ENCODE data around the gene ERC2.

The ERC2 gene

DNA sequence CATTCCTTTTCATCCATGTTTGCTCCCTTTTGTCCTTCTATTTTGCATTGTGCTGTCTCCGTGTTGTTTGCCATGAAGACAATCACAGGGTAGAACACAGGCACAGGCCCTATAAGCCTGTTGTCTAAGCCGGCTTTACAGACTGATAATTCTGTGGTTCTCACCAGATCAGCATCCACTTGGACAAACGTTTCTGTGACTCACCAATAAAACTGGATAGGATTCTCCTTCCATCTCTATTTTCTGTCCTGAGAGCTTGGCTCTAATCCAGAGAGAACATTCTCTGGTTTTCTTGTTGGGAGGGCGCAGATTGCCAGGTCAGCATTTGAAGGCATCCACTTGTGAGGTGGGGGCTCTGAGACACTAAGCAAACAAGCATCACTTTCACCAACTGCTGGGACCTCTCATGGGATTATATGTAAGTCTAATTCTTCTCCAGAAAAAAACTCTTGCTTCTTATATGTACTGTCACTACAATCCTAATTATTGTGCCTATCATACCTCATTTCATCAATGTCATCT is 101.6 kb downstream of the ERC2 start:
- peak; percentile 50 for DNase-seq (ENCODE audit: low spot score)

DNA sequence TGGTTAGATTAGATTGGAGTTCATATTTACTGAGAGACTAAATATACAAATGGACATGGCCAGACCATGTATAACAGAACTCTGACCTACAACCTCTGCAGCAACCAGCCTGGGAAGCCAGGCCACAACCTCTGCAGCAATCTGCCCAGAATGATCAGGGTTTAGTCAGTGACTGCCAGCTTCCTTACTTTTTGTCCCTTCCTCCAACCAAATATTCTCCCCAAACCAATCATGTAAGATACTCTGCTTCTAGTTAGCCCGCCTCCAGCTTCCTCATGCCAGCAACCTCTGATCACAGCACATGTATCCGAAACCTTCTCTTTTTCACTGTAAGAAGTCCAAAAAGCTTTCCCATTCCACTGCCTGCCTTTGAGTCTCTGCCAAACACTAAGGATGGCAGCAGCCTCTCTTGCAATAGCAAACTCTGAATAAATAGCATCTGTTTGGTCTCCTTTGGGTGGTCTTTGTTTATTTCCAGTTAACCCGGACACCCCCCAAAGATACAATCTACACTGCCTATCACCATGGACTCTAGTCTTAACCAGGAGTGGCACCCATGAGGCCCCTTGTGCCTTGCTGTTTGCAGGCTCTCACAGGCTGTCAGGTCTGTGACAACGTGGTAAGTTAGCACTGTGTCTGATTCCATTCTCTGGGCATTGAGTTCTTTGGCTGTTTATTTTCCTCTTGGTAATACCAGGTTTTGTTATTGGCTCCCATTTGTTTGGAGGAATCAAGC is 102.2 kb downstream of the ERC2 start:
- peak; percentile 60 for DNase-seq (ENCODE audit: low spot score)

DNA sequence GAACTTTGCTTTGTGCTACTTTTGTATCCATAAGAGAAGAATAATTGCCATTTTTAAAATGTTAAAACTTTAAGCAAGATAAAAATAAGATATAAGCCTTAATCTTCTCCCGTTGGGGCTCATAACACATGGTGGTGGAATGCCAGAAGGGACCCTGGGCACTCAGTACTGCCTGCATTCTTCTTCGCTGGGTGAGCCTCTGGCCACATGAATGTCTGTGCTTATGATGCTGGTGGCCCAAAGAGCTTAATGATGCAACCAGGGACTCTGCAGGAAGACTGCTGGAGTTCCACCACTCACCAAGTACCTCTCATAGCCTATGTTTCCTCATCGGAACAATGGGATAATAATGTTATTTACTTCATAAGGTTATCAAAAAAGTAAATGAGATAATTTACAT is 103.6 kb downstream of the ERC2 start:
- DNase-seq (ENCODE audit: low spot score), result no peak

DNA sequence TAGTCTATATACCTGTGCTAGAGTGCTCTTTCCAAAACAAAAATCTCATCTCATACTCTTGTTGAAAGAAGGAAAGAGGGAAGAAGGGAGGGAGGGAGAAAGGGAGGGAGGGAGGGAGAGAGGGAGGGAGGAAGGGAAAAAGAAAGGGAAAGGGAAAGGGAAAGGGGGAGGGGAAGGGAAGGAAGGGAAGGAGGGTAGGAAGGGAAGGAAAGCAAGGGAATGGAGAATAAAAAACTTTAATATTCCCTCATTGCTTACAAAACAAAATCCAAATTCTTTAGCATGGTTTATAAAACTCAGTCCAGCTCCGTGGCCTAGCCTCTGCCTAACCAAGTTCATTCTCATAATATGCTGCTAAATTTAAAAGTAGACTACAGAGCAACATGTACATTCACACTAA is 104.5 kb downstream of the ERC2 start:
- no peak for DNase-seq (ENCODE audit: low spot score)

DNA sequence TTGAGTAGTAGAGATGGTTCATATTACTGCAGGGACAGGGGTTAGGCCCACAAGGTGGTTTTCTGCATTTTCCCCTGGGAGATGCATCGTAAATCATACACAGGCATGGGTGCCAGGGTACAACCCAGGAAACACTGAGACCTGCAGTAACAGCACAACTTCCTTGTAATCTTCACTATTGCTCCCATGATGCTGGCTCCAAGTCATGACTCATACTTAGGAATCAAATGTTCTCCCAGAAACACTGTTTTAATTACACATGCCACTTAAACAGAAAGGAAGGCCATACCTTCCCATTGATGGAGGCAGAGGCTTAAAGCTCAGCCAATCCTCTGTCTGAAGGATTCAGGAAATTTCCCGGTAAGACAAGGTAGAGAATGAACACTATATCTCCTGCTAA is 106.5 kb downstream of the ERC2 start:
- DNase-seq (ENCODE audit: low spot score), result no peak

DNA sequence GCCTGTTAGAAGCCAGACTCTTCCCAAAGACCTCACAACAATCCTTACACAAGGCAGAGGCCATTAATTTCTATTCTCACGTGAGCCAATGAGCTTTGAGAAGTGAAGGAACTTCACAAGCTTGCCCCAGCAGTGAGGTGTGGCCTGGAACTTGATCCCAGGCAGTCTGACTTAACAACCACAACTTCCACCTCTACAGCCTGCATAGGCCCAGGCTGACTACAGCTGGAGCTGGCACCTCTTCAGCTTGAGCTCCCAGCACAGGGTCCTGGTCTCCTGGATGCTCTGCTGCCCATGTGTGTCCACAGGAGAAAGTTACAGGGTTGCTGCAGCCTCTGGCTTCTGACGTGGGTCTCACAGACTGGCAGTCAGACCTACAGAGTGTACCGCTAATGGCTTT is 111.0 kb downstream of the ERC2 start:
- DNase-seq (ENCODE audit: low spot score), result no peak

DNA sequence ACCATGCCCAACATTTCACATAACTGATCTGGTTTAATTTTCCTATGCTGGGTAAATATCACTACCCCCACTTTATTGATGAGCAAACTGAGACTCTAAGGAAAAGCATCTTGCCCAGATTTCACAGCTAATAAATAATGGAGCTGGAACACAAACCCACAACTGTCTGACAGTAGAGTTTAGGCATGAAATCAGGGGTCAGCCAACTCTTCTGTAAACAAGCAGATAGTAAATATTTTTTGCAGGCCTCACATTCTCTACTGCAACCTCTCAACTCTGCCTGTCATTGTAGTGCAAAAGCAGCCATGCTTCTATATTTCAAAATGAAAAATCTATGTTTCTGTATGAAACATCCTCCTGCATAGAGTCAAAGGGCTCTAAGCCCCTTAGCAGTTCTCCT is 111.5 kb downstream of the ERC2 start:
- no peak for DNase-seq (ENCODE audit: low spot score)

DNA sequence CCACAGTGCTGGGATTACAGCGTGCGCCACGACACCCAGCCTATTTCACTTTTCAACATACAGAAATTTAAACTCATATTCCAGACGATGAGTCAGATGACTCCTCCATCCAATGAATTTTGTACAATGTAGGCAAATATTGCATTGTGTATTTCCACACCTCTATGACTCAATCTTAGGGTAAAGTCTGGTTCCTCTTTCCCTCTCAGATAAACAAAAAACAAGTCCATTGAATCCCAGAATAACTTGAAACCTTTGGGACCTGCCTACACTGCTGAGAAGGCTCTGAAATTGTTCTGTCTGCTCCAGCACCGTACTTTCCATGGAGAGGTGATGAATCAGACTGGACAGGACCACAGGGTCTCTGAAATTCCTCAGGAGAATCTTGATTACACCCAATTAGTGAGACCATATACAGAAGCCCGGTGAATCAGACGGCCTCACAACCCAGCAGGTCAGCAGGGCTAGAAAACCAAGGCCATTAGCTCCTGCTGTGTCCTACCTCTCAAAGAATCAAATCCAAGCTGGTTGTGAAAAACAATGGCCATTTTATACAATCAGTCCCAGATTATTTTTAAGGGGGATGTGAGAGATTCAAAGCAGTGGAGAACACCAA is 112.6 kb downstream of the ERC2 start:
- no peak for DNase-seq (ENCODE audit: low spot score)

DNA sequence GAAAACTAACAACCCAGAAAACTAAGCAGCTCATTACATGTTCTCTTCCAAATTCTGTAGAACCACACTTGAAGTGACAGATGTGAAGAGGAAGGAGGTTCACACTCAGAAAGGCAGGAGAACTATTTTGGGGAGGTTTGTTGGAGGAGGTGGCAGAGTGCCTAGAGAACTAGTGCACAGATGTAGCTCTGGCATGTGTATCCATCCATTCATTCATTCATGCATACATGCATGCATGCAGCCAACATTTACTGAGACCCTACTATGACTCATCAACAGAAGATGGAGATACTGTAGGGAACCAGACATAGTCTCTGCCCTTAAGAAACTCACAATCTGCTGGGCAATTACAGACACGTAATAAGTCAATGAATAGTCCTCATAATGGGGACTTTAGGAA is 116.7 kb downstream of the ERC2 start:
- DNase-seq (ENCODE audit: low spot score), result no peak

DNA sequence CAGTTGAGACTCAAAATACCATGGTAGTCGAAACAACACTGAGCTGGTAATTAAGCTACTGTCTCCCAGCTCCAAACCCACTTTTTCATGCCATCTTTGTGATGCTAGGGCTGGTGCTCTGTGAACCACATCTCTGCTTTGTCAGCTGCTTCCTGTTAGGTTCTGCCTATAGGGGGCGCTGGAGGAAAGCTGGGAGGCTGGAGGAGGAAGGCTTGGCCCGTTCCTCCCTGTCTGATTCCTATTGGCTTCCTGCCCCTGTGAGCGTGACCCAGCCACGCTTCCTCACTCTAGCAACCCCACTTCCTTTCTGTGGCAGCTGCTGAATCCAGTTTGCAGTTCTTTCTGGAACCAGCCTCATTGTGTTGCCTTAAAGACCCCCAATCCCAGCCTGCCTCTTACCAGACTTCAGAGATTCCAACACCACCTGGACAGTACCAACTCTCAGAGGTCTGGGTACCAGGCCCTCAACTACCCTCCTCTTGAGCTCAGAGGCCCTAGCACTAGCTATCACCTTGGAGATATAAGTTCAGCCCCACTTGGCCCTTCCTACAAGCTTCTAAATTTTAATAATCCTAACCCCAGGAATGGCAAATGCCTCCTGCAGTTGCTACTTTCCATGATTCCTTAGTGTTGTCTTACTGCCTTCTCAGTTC is 120.9 kb downstream of the ERC2 start:
- DNase-seq (ENCODE audit: low spot score), result peak; percentile 22

DNA sequence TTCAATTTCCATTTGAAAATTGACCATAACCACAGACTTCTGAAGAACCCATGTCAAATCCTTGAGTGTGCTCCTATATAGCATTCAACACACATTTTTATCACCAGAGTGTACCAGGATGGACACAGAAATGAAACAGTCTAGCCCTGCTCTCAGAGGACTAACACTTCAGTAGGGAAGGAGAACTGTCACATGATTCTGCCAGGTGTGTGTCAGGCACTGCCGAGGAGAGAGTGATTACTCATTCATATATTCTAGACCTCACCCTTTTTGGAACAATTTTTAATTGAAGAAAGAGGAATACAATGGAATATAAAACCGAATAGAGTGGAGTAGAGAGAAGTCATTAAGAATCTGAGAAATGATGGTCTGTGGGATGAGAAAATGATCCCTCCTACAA is 125.8 kb downstream of the ERC2 start:
- no peak for DNase-seq (ENCODE audit: low spot score)

DNA sequence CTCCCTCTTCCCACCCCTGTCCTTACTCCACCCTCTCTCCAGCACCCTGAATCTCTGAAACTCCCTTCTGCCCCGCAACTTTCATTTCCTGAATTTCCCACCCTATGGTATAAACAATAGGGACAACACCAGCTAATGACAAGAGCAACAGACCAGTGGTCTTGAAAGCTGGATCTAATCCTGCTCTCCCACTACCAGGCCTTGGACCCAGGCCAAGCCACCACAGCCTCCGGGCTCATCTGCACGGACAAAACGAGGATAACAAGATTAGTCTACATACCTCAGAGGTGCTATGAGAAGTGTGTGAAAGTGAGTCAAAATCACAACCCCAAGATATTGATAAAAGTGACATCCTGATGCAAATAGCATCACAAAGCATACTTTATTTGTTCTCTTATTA is 128.6 kb downstream of the ERC2 start:
- no peak for DNase-seq (ENCODE audit: low spot score)

DNA sequence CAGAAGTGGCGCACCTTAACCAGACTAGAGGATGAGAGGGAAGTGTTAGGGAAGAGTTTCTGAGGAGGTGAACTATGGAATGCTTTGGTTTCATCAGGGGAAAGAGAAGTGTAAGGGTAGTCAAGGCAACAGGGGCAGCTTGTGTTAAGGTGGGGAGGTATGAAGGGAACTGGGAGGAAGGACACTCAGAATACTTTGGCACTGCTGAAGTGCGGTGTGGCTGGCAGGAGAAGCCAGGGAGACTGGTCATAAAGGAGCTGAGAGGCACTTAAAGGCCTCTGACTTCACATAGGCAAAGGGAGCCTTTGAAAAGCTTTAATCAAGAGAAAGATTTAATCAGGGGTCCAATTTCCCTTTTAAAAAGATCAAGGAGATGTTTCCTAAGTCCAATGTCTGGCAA is 129.0 kb downstream of the ERC2 start:
- DNase-seq (ENCODE audit: low spot score), result no peak

DNA sequence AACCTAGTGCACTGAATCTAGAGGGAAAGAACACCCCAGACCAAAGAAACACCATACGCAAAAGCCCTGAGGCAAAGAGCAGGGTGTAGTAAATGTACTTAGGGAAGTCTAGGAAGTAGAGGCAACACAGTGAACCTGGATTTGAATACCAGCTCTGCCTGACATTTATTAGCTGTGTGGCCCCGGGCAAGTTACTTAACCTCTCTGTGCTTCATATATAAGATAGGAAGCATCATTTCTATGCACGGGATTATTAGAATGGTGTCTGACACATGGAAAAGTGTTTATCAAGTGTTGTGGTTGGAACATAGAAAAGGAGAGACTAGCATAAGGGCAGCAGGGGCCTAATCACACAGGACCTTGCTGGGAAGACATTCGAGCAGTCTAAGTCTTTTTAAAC is 132.2 kb downstream of the ERC2 start:
- DNase-seq (ENCODE audit: low spot score), result no peak

DNA sequence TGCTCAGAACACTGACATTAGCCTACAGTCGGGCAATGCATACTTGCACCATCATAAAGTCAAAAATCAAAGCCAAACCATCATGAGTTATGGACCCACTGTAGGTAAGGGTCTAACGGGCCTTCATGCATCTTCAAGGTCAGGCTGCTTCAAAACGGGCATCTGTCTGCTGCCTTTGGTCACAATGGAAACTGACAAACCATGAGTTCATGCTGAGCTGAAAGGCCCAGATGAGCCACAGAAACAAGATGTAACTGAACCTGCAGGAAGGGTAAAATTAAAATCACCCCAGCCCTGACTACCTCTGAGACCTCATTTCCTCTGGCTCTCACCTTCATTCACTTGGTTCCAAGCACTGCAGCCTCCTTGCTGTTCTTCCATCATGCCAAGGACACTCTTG is 143.8 kb downstream of the ERC2 start:
- DNase-seq (ENCODE audit: low spot score), result no peak

DNA sequence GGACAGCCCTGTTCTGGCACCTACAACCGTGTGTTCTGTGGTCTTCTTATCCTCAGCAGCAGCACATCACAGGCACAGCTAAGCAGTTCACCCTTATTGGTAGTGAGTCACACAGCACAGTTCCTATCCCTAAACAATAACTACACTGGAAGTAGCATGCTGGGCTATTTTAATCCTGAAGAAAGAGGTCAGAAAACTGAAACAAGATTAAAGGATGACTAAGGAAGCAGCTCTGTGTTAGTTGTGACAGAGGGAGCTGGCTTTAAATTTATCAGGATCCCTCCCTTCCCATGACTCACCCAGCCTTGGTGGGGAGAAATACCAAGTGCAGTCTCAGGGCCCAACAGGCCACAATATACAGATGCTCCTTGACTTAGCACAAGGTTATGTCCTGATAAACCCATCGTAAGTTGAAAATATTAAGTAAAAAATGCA is 144.3 kb downstream of the ERC2 start:
- DNase-seq (ENCODE audit: low spot score), result no peak

DNA sequence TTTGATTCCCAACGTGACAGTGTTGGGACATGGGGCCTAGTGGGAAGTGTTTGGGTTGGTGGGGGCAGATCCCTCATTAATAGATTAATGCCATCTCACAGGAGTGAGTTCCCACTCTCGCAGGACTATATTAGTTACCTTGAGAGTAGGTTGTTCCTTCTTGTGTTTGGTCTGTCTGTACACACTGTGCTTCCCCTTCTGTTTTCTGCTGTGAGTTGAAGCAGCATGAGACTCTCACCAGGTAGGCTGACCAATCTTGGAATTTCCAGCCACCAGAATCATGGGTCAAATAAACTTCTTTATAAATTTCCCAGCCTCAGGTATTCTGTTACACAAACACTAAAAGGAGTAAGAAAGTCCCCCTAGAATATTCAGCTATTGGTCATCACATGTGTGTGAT is 145.4 kb downstream of the ERC2 start:
- no peak for DNase-seq (ENCODE audit: low spot score)

DNA sequence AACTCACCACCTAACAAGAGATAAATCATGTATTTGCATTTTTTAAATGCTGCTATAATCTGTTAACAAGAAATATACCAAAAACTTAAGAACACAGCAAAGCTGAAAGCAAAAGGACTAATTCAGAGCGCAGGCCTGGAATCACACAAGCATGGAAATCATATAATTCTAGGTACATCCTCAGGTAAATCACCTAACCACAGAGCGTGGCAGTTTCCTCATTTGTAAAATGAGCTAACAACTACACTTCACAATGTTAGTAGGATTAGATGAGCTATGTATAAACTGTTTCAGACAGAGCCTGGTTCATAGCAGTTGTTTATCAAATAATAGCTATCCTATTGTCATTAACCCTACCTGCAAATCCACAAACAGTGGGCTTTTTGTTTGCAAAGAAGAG is 146.4 kb downstream of the ERC2 start:
- DNase-seq (ENCODE audit: low spot score), result no peak

DNA sequence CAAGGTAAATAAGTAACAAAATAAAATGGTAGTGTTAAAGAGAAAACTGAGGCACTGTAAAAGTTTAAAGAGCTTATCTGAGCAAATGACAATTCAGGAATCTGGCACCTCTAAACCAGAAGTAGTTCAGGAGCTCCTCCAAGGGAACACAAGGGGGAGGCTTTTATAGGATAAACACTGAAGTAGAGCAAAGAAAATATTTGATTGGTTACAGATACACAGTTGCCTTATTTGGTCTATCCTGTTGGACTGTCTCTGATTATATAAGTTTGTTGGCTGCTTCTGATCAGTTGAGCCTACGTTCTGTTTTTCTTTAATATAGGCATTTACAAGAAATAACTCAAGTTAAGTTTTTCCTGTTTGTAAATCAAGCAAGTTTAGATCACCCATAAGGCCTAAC is 146.9 kb downstream of the ERC2 start:
- DNase-seq (ENCODE audit: low spot score), result no peak

DNA sequence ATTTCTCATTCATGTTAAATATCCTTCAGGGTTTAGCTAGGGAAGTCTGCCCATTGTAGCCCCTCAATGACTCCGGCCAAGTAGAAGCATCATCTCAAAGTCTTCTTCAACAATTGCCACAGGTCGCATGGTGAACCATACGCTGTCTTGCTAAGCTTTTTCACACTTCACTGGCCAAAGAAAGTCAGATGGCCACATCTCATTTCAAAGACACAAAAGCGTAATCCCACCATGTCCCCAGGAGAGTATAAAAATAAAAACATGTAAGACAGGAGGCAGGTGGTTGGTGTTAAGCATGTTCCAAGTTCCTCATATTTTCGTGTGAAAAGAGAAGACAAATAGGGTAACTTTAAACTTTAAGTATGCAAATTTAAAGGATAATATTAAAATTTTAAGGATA is 147.4 kb downstream of the ERC2 start:
- no peak for DNase-seq (ENCODE audit: low spot score)

DNA sequence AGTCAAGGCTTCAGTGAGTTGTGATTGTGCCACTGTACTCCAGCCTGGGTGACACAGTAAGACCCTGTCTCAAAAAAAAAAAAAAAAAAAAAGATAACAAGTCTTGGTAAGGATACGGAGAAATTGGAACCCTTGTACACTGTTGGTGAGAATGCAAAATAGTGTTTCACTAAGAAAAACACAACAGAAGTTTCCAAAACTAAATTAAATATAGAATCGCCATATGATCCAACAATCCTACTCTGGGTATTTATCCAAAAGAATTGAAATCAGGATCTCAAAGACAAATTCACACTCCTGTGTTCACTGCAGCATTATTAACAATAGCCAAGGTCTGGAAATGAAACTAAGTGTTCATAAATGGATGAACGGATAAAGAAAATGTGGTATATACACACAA is 149.4 kb downstream of the ERC2 start:
- DNase-seq (ENCODE audit: low spot score), result no peak

DNA sequence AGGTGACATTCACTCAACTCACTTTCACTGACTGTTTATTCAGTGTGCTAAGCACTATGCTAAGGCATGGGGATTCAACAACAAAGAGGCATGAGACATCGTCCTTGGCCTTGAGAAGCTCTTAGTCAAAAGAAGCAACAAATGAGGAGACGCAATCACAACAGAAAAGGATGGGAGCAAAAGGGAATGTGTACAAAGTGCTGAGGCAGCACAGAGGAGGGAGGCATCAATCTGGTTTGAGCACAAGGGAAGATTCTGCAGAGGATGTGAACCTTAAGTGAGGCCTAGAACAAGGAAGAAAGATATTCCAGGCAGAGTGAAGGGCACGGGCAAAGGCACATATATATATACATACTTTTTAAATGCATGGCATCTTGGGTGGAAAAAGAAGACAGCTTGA is 151.3 kb downstream of the ERC2 start:
- DNase-seq (ENCODE audit: low spot score), result no peak

DNA sequence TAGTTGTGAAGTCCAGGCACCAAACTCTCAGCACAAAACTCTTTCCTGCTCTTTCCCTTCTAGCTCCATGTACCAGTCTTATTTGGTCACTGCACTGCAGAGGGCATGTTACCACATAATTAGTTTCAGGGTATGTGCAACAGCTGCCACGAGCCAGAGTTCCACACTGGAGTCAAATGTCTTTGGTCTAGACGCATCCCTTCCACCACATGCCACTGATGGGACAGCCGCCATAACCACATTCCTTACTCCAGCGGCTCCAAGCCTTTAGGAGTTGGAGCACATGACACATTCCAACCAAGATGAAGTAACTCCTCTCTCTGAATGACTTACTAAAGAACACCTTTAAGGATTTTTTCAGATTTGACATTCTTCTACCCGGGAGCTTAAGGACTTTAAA is 153.4 kb downstream of the ERC2 start:
- no peak for DNase-seq (ENCODE audit: low spot score)

All from cerebellar cortex (tissue), 1 donor.